Transverse colon (tissue), 4 donors: ENCODE data around the gene SLC39A5.

ENCODE experiments used
- CTCF ChIP-seq, 5 experiments: fragments of 200-600 bp in 3 of 5; fragments of 450-650 bp in 2 of 5; sonication (generic) in 3 of 5; IDR thresholded peaks; 1 replicate in 2 of 5; 2 replicates in 3 of 5; pipeline ENCODE4 v1.5.1; 2016 to 2017; ENCODE audit warnings: antibody characterized with exemption in 5 of 5, inconsistent platforms in 3 of 5, mild to moderate bottlenecking in 2 of 5, moderate library complexity in 1 of 5
- EP300 ChIP-seq: sonication (generic); formaldehyde crosslinking; IDR thresholded peaks from one replicate; pipeline ENCODE4 v1.6.1; 2017; ENCODE audit warnings: antibody characterized with exemption, low read depth
- POLR2A ChIP-seq: fragments of 450-650 bp; IDR thresholded peaks from one replicate; pipeline ENCODE4 v1.6.1; 2016; ENCODE audit warnings: antibody characterized with exemption, mild to moderate bottlenecking, moderate library complexity
- POLR2AphosphoS5 ChIP-seq, 3 donors: sonication (generic); formaldehyde crosslinking; IDR thresholded peaks; one replicate each; pipeline ENCODE4 v1.6.1; 2016; ENCODE audit warnings: antibody characterized with exemption in 3 of 3

GRCh38 chr12:56189918-56190694 is 39.7 kb upstream of the SLC39A5 start:
- TF ChIP-seq CTCF (IDR thresholded peaks at IDR 0.05) (peak in 1 of 5 experiments; percentile 22), POLR2A (peak; percentile 31), EP300 (no peak), POLR2AphosphoS5 (IDR thresholded peaks at IDR 0.05) (no peak)
